HG03378 (cell line): ENCODE measurements around the gene HSD3B2.

ENCODE experiments used
- ATAC-seq: cut with Tn5 transposase; IDR thresholded peaks from one replicate; pipeline ENCODE4 v1.9.1; 2021; ENCODE audit warnings: mild to moderate bottlenecking, moderate library complexity; ENCODE audit not compliant: unreplicated experiment

HSD3B2 gene

GRCh38 chr1:119452091-119452490 is 37.1 kb downstream of the HSD3B2 start:
- no peak for ATAC-seq

DNA sequence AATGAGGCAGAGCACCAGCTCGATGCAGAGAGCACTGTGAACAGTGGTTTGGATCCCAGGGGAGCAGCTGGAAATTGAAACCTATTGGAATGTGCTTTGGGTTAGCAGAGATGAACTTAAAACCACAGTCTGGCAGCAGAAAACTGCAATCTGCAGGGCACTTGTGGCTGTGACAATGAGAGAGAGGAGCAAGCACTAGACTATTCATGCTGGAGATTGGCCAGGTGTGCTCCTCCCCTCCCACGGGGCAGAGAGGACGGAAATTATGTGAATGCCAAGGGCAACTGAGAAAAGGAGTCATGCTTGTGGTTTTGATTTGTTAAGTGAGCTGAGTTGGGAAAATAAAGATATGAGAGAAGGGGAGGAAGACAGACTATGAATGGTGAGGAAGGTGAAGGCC is 38.1 kb downstream of the HSD3B2 start:
- ATAC-seq = no peak

GRCh38 chr1:119462964-119463363 is 48.0 kb downstream of the HSD3B2 start:
- ATAC-seq = no peak

- no peak for ATAC-seq
Measured at GRCh38 chr1:119463569-119463968, 48.6 kb downstream of the HSD3B2 start.

GRCh38 chr1:119466445-119466844 is 51.5 kb downstream of the HSD3B2 start:
- no peak for ATAC-seq

DNA sequence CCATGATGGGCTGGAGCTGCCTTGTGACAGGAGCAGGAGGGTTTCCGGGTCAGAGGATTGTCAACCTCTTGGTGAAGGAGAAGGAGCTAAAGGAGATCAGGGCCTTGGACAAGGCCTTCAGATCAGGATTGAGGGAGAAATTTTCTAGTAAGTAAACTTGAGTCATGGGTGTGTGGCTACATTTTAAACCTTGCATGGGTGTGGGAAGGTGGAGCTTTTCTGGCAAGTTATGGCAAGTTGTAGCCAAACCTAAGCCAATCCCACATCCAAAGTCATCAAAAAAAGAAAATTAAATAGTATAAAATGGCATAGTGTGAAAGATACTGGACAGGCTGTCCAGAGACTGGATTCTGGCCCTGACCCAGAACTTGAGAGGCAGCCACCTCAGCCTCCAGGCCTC is 52.3 kb downstream of the HSD3B2 start:
- no peak for ATAC-seq

DNA sequence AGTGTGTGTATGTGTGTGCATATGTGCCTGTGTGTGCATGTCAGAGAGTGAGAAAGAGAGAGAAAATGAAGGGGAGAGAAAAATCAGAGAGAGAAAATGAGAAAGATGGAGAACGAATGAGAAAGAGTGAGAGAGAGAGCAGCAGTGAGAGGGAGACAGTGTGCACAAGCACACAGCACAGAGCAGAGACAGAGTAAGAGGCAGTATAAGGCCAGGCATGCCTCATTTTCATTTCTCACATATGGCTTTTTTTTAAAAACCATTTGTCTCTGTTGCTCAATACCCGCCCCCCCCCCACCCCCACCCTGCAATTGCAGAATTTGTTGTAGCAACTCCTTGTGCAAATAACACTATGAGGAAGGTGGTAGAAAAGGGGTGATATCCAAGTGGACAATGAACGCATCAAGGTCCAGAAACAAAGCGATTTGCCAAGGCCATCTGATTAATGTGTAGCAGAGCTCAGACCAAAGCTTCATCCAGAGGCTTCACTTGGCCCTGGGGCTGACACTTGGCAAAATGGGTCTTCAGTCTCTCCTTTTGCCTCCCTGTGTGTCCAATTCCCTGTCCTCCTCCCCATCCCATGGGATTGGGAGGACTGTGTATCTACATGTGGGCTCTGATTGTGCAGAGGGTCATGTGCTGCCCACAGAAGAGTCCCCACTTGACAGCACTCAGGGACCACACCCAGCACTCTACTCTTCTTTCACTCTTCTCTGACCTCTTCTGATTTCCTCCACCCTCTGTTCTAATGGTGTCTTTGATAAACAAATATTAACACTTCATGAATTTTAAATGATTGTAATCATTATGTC is 53.1 kb downstream of the HSD3B2 start:
- ATAC-seq = no peak

GRCh38 chr1:119469741-119470140 is 54.8 kb downstream of the HSD3B2 start:
- ATAC-seq = no peak

- ATAC-seq = no peak
Measured at GRCh38 chr1:119470377-119470776, 55.4 kb downstream of the HSD3B2 start.

GRCh38 chr1:119470958-119471357 is 56.0 kb downstream of the HSD3B2 start:
- ATAC-seq = no peak

DNA sequence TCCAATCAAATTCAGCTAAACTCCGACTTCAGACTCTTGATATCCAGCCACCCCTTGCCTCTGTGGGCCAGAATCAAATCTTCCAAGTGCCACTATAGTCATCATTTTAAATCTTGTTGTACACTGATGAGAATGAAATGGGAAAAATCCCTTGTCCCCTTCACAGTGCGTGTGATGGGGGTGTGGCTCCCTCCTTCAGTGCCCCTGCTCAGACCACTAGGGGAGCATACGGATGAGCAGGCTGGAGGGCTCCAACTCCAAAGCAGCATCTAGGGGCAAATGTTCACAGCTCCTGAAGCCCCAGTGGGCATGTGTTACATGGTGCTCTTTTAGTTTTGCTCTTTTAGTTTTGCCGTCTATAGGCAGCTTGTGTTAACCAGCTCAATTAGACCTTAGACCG is 56.6 kb downstream of the HSD3B2 start:
- ATAC-seq = no peak

GRCh38 chr1:119472080-119472818 is 57.3 kb downstream of the HSD3B2 start:
- ATAC-seq = no peak
